ENCODE data around the gene ZNF695.
"Not testable (repeated sequence)": the region's sequence is repeated elsewhere in the genome, so short reads cannot be mapped to it uniquely, and the experiment has no call there.

ZNF695 gene

GRCh38 chr1:247007511-247008405, at the start of gene ZNF695:
Gene ZNF695, minus strand, starts transcription at chr1:247008057. Its CDS starts 149 bp downstream, at chr1:247007908.
- peak; percentile 44 to 57 for DNase-seq (ENCODE audit: low read depth in 2 of 2)

GRCh38 chr1:247056071-247056470, 48.2 kb upstream of the ZNF695 start:
- DNase-seq (ENCODE audit: low read depth in 2 of 2) = no peak

GRCh38 chr1:247054992-247055415, 47.1 kb upstream of the ZNF695 start:
- DNase-seq (ENCODE audit: low read depth in 2 of 2) = no peak

- DNase-seq (ENCODE audit: low read depth in 2 of 2) = no peak
Measured at GRCh38 chr1:247047702-247048101, 39.8 kb upstream of the ZNF695 start.

GRCh38 chr1:247047260-247047659, 39.4 kb upstream of the ZNF695 start:
- DNase-seq (ENCODE audit: low read depth in 2 of 2) = no peak

GRCh38 chr1:247043406-247043805, 35.5 kb upstream of the ZNF695 start:
- no peak for DNase-seq (ENCODE audit: low read depth in 2 of 2)

GRCh38 chr1:247037511-247038320, 29.9 kb upstream of the ZNF695 start:
- DNase-seq (ENCODE audit: low read depth in 2 of 2) = no peak

GRCh38 chr1:247032306-247032705, 24.4 kb upstream of the ZNF695 start:
- not testable (repeated sequence) for DNase-seq (ENCODE audit: low read depth in 2 of 2)

GRCh38 chr1:247024658-247025057, 16.8 kb upstream of the ZNF695 start:
- DNase-seq (ENCODE audit: low read depth in 2 of 2) = not testable (repeated sequence)

GRCh38 chr1:247013391-247013790, 5.5 kb upstream of the ZNF695 start:
- DNase-seq (ENCODE audit: low read depth in 2 of 2) = no peak

- no peak for DNase-seq (ENCODE audit: low read depth in 2 of 2)
Measured at GRCh38 chr1:247008406-247008799, 546 bp upstream of the ZNF695 start.

GRCh38 chr1:247004081-247004480, 3.8 kb downstream of the ZNF695 start:
- DNase-seq (ENCODE audit: low read depth in 2 of 2) = not testable (repeated sequence)

- no peak for DNase-seq (ENCODE audit: low read depth in 2 of 2)
Measured at GRCh38 chr1:246989901-246990300, 18.0 kb downstream of the ZNF695 start.

GRCh38 chr1:246988316-246988715, 19.5 kb downstream of the ZNF695 start:
- DNase-seq (ENCODE audit: low read depth in 2 of 2) = no peak

GRCh38 chr1:246987083-246987690, 20.7 kb downstream of the ZNF695 start:
- no peak for DNase-seq (ENCODE audit: low read depth in 2 of 2)

- no peak for DNase-seq (ENCODE audit: low read depth in 2 of 2)
Measured at GRCh38 chr1:246978785-246979184, 29.1 kb downstream of the ZNF695 start.

GRCh38 chr1:246978281-246978680, 29.6 kb downstream of the ZNF695 start:
- no peak for DNase-seq (ENCODE audit: low read depth in 2 of 2)

- DNase-seq (ENCODE audit: low read depth in 2 of 2) = no peak
Measured at GRCh38 chr1:246971969-246972368, 35.9 kb downstream of the ZNF695 start.

- peak; percentile 7 to 17 for DNase-seq (ENCODE audit: low read depth in 2 of 2)
Measured at GRCh38 chr1:246971090-246971721, 36.7 kb downstream of the ZNF695 start.

- DNase-seq (ENCODE audit: low read depth in 2 of 2) = no peak
Measured at GRCh38 chr1:246969621-246970020, 38.2 kb downstream of the ZNF695 start.

GRCh38 chr1:246966502-246966901, 41.4 kb downstream of the ZNF695 start:
- DNase-seq (ENCODE audit: low read depth in 2 of 2) = no peak

All from stimulated activated CD8-positive, alpha-beta memory T cell treated with anti-CD3 and anti-CD28 coated beads, Interleukin-2, amount 100 ng/mL, for 48 hours (primary cell).